ENCODE measurements around the gene APRT. TPM values are rescaled to one million over a fixed set of nuclear protein-coding genes. Genes with fewer than 3 reads are reported as not detected.

The APRT gene
- total and polyA plus RNA-seq, 9 of the 15 experiments (the other 6 are each of a cell fraction or from before 2014, with no cell fraction given), result 41.7 to 409 (median 146) TPM

DNA sequence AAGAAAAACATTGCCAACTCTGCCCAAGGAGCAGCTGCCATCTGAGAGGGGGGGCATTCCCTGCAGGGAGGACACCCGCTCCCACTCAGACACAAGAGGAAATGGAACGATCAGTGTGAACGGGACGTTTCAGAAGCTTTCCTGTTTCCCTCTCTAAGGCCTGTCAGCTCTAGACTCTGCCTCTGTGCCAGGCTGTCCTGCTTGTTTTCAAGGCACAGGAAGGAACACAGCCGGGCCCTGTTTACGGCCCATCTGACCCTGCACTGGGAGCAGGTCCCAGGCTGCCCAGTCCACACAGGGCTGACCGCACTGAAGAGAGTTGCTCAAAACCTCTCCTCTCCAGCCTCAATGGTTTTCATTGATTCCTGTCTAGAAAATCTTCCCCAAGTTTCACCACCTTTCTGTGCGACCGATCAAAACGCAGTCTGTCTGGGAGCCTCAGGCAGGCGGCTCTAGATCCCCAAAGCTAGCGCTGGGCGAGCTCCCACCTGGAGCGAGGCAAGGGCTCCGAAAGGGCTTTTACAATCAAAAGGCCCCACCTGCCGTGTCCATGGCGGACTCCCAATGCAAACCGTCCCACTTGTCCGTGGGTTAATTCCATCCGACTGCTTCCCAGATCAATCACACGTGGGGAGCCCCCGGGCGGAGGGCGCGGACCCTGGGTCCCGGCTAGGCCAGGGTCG is 28.2 kb downstream of the APRT start (continued):
- TF ChIP-seq ZBTB33 (CRISPR knock-in tag; IDR thresholded peaks at IDR 0.05) (no peak; the same call in 1 of the 2 replicates), KAT7 (CRISPR knock-in tag; IDR thresholded peaks at IDR 0.05; ENCODE audit: borderline replicate concordance) (peak; percentile 55; the same call in 1 of the 2 replicates), SMAD2 (IDR thresholded peaks at IDR 0.05; ENCODE audit: low read depth, low read length) (no peak), EP300 (IDR thresholded peaks at IDR 0.05; ENCODE audit: low read length) (no peak), HSF4 (CRISPR knock-in tag; IDR thresholded peaks at IDR 0.05; ENCODE audit: borderline replicate concordance) (no peak), STAG1 (CRISPR knock-in tag; IDR thresholded peaks at IDR 0.05; ENCODE audit: borderline replicate concordance) (no peak), IFI16 (CRISPR knock-in tag; IDR thresholded peaks at IDR 0.05) (no peak), KLF16 (IDR thresholded peaks at IDR 0.05) (no peak), TFAM (CRISPR knock-in tag; conservative IDR thresholded peaks at IDR 0.05) (no peak), EP400 (IDR thresholded peaks at IDR 0.05) (0 out of 2 replicates have a peak, but pooled peaks have one; percentile 38), SIN3A (IDR thresholded peaks at IDR 0.05; ENCODE audit: borderline replicate concordance in 2 of 2, control insufficient read depth in 1 of 2, low read depth in 2 of 2, low read length in 2 of 2) (no peak; a peak in 2 of 4 replicates), TGIF2 (CRISPR knock-in tag; IDR thresholded peaks at IDR 0.05) (no peak), MAFK (IDR thresholded peaks at IDR 0.05; ENCODE audit: low read length) (no peak), XRCC3 (IDR thresholded peaks at IDR 0.05) (no peak), ZNF766 (CRISPR knock-in tag; conservative IDR thresholded peaks at IDR 0.05) (no peak), CBFA2T2 (conservative IDR thresholded peaks at IDR 0.05) (no peak), TAF15 (IDR thresholded peaks at IDR 0.05; ENCODE audit: low read depth, low read length) (peak; percentile 45; the same call in 1 of the 2 replicates), TCFL5 (CRISPR knock-in tag; conservative IDR thresholded peaks at IDR 0.05) (no peak), COPS2 (conservative IDR thresholded peaks at IDR 0.05) (no peak)
- TF ChIP-seq, protein P1, sequence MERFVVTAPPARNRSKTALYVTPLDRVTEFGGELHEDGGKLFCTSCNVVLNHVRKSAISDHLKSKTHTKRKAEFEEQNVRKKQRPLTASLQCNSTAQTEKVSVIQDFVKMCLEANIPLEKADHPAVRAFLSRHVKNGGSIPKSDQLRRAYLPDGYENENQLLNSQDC (CRISPR knock-in tag; IDR thresholded peaks at IDR 0.05), result no peak
- TF ChIP-seq, protein P2, sequence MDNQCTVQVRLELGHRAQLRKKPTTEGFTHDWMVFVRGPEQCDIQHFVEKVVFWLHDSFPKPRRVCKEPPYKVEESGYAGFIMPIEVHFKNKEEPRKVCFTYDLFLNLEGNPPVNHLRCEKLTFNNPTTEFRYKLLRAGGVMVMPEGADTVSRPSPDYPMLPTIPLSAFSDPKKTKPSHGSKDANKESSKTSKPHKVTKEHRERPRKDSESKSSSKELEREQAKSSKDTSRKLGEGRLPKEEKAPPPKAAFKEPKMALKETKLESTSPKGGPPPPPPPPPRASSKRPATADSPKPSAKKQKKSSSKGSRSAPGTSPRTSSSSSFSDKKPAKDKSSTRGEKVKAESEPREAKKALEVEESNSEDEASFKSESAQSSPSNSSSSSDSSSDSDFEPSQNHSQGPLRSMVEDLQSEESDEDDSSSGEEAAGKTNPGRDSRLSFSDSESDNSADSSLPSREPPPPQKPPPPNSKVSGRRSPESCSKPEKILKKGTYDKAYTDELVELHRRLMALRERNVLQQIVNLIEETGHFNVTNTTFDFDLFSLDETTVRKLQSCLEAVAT (IDR thresholded peaks at IDR 0.05), result peak in 1 of 2 experiments; percentile 25; a peak in 1 of 4 replicates
